K562 (cell line): ENCODE results near the gene APP. TPM values are rescaled to one million over a fixed set of nuclear protein-coding genes. Genes with fewer than 3 reads are reported as not detected.

Experiments
- ATAC-seq: fragments of 200-7000 bp; cut with Tn5 transposase; 3 replicates; pipeline ENCODE4 v1.9.1; 2020; ENCODE audit warnings: moderate library complexity
- BruUV-seq: library from RNA; stranded (reverse); fragments of 400-500 nt; replicated peaks from 2 replicates; lab custom pipeline; 2021; lab: Mats Ljungman, UMichigan
- CTCF ChIA-PET: fragments of 300-600 bp; formaldehyde crosslinking; extraction: SDS; loops from one replicate; lab custom pipeline; 2021; ENCODE audit warnings: low intra/inter-chr PET ratio; lab: Yijun Ruan, JAX
- POLR2A ChIA-PET: fragments of 300-600, 350-650 bp; sonication (Branson Sonifier 250); formaldehyde crosslinking; extraction: SDS; loops from one replicate; lab custom pipeline; 2021; ENCODE audit warnings: antibody characterized with exemption, inconsistent platforms; lab: Yijun Ruan, JAX
- DNase-seq, 4 experiments: peaks; one replicate each; pipeline versions ENCODE4 v3.0.0 to v3.0.0-alpha.2; 2011 to 2018; ENCODE audit warnings: low spot score in 3 of 4, mixed read lengths in 3 of 4; ENCODE audit errors: extremely low read depth in 1 of 4
- FAIRE-seq: peaks from 2 replicates; lab custom pipeline; 2011; peaks lifted over from hg19 to GRCh38; lab: Jason Lieb, UNC
- H2AFZ ChIP-seq: 2 replicates; pipeline ENCODE4 v1.6.0; 2011; ENCODE audit warnings: low read depth, low read length, control low read depth, inconsistent platforms
- H3K27ac ChIP-seq: fragments of 200-600 bp; 3 replicates; pipeline ENCODE4 v1.8.0; 2011; ENCODE audit warnings: low read depth, mild to moderate bottlenecking, control low read depth, inconsistent platforms, low read length, moderate library complexity, mixed read lengths; ENCODE audit errors: extremely low read depth
- H3K27me3 ChIP-seq, 2 experiments: fragments of 300-600 bp in 1 of 2; 2 replicates in 1 of 2; 3 replicates in 1 of 2; pipeline versions ENCODE4 v1.6.0 to v1.8.0; 2011; ENCODE audit warnings: inconsistent platforms in 2 of 2, low read length in 2 of 2, mild to moderate bottlenecking in 1 of 2, mixed read lengths in 1 of 2, moderate library complexity in 1 of 2; ENCODE audit not compliant: control insufficient read depth in 2 of 2, insufficient read depth in 2 of 2
- H3K36me3 ChIP-seq: fragments of 300-600 bp; 3 replicates; pipeline ENCODE4 v1.8.0; 2011; ENCODE audit warnings: mild to moderate bottlenecking, low read length, inconsistent platforms; ENCODE audit not compliant: control insufficient read depth, insufficient read depth
- H3K4me1 ChIP-seq, 2 experiments: fragments of 200-600 bp in 1 of 2; replicated peaks in 1 of 2; 2 replicates in 1 of 2; 3 replicates in 1 of 2; pipeline versions ENCODE4 v1.5.1 to v1.8.0; 2011; ENCODE audit warnings: inconsistent platforms in 2 of 2, low read length in 2 of 2, mild to moderate bottlenecking in 1 of 2, mixed read lengths in 1 of 2, moderate library complexity in 1 of 2; ENCODE audit not compliant: control insufficient read depth in 2 of 2, insufficient read depth in 2 of 2
- H3K4me2 ChIP-seq: 2 replicates; pipeline ENCODE4 v1.6.1; 2011; ENCODE audit warnings: low read length, control low read depth, inconsistent platforms, mixed read lengths; ENCODE audit not compliant: insufficient read depth
- H3K4me3 ChIP-seq: fragments of 200-600 bp; sonication (generic), shearing (Covaris generic); 2 replicates; pipeline ENCODE4 v1.5.1; 2016; ENCODE audit warnings: control low read depth, inconsistent platforms
- H3K79me2 ChIP-seq: fragments of 200-600 bp; 3 replicates; pipeline ENCODE4 v1.8.0; 2011; ENCODE audit warnings: low read length, inconsistent platforms; ENCODE audit not compliant: control insufficient read depth, insufficient read depth
- H3K9ac ChIP-seq, 2 experiments: 2 replicates each; pipeline versions ENCODE4 v1.6.0 to v1.6.1; 2011; ENCODE audit warnings: low read depth in 2 of 2, low read length in 2 of 2, control low read depth in 1 of 2, inconsistent platforms in 1 of 2, mild to moderate bottlenecking in 1 of 2, mixed read lengths in 1 of 2; ENCODE audit not compliant: insufficient read depth in 1 of 2
- H3K9me1 ChIP-seq: one replicate; pipeline ENCODE4 v1.6.0; 2011; ENCODE audit warnings: inconsistent platforms, mild to moderate bottlenecking, low read length, moderate library complexity; ENCODE audit not compliant: control insufficient read depth, insufficient read depth
- H3K9me3 ChIP-seq: replicated peaks from 2 replicates; pipeline ENCODE4 v1.5.1; 2011; ENCODE audit warnings: low read depth, low read length, inconsistent platforms; ENCODE audit not compliant: control insufficient read depth, insufficient read depth
- H4K20me1 ChIP-seq: replicated peaks from 2 replicates; pipeline ENCODE4 v1.6.1; 2011; ENCODE audit warnings: low read length, inconsistent platforms, mixed read lengths; ENCODE audit not compliant: control insufficient read depth, insufficient read depth
- CTBP1 ChIP-seq: fragments of 450-650 bp; IDR thresholded peaks from 2 replicates; pipeline ENCODE4 v1.6.1; 2016; ENCODE audit warnings: borderline replicate concordance
- ETV1 ChIP-seq: fragments of 450-650 bp; conservative IDR thresholded peaks from 2 replicates; pipeline ENCODE4 v1.6.1; 2016; ENCODE audit warnings: missing genetic modification characterization, control low read depth, low read depth, missing compliant biosample characterization
- NFRKB ChIP-seq: fragments of 450-650 bp; IDR thresholded peaks from 2 replicates; pipeline ENCODE4 v1.6.1; 2016; ENCODE audit warnings: low read depth
- STAT5B ChIP-seq: fragments of 250-450 bp; sonication (Bioruptor Pico); IDR thresholded peaks from 2 replicates; pipeline ENCODE4 v1.8.0; 2021; ENCODE audit warnings: mild to moderate bottlenecking, inconsistent platforms
- TAF1 ChIP-seq: IDR thresholded peaks from 2 replicates; pipeline ENCODE4 v1.6.1; 2011; ENCODE audit warnings: mild to moderate bottlenecking, low read length, moderate library complexity; ENCODE audit not compliant: insufficient read depth, control insufficient read depth, severe bottlenecking; ENCODE audit errors: extremely low read depth
- TFE3 ChIP-seq: fragments of 450-650 bp; formaldehyde crosslinking; IDR thresholded peaks from 2 replicates; pipeline ENCODE4 v1.4.0; 2020; ENCODE audit warnings: mild to moderate bottlenecking, mixed read lengths
- ZBTB43 ChIP-seq: sonication (generic); formaldehyde crosslinking; IDR thresholded peaks from 2 replicates; pipeline ENCODE4 v1.8.0; 2023; ENCODE audit warnings: mild to moderate bottlenecking, missing genetic modification reagents
- ZNF445 ChIP-seq: fragments of 250-450 bp; sonication (Bioruptor Pico); IDR thresholded peaks from 2 replicates; pipeline ENCODE4 v1.4.0; 2020; ENCODE audit warnings: low read depth, mild to moderate bottlenecking, moderate library complexity
- WGBS: fragments of 100-300 bp; shearing (Covaris generic); methylation state at CpG from one replicate; pipeline ENCODE4 v1.1.6; 2016; ENCODE audit warnings: low coverage, mixed read lengths; ENCODE audit not compliant: insufficient coverage; ENCODE audit errors: missing lambda C conversion rate; 5-methylcytosine and 5-hydroxymethylcytosine counted together
- in situ Hi-C: fragments of 300-500 bp; cut with MboI; formaldehyde crosslinking; loops from 4 replicates; pipeline ENCODE4 v1.15.0; 2018; ENCODE audit warnings: inconsistent platforms, mixed read lengths
- intact Hi-C: fragments of 100-400 bp; cut with micrococcal nuclease; formaldehyde crosslinking; loops from 2 replicates; pipeline ENCODE4 v1.14.2; 2022
- polyA plus RNA-seq, 8 experiments: library from polyadenylated mRNA; depleted of rRNA in 4 of 8; stranded (reverse) in 5 of 8; unstranded in 3 of 8; fragments of >200 nt; fragmentation: Nextera tagmentation in 2 of 8; fragmentation: Illumina TruSeq in 1 of 8; extraction: Ambion mirVana in 2 of 8; extraction: Trizol in 1 of 8; gene quantifications; 2 replicates each; pipeline versions ENCODE4 v1.2.1 to v1.2.3, GENCODE V29; 2011 to 2014; ENCODE audit warnings: inconsistent platforms in 1 of 8, missing spikeins in 1 of 8
- total RNA-seq, 7 experiments: library from RNA; depleted of rRNA in 6 of 7; stranded (reverse); fragments of >200 nt in 6 of 7; fragmentation: Illumina TruSeq in 2 of 7; extraction: Trizol in 2 of 7; gene quantifications; 2 replicates each; pipeline versions ENCODE4 v1.2.1 to v1.2.3, GENCODE V29; 2011 to 2021; ENCODE audit warnings: low replicate concordance in 1 of 7
- TF ChIP-seq, protein P1 (sequence below): fragments of 450-650 bp; IDR thresholded peaks from 2 replicates; pipeline ENCODE4 v1.6.1; 2017; ENCODE audit warnings: mild to moderate bottlenecking, moderate library complexity
- TF ChIP-seq, protein P2 (sequence below), 3 experiments: fragments of 200-800 bp in 1 of 3; fragments of 250-450 bp in 1 of 3; fragments of 450-650 bp in 1 of 3; sonication (Bioruptor Pico) in 1 of 3; sonication (Bioruptor generic) in 1 of 3; formaldehyde crosslinking in 1 of 3; IDR thresholded peaks; 2 replicates each; pipeline versions ENCODE4 v1.6.1 to v1.8.0; 2016 to 2022; ENCODE audit warnings: mild to moderate bottlenecking in 2 of 3, missing genetic modification characterization in 2 of 3, missing compliant biosample characterization in 1 of 3, moderate library complexity in 1 of 3
- TF ChIP-seq, protein P3 (sequence below): sonication (generic); formaldehyde crosslinking; IDR thresholded peaks from 2 replicates; pipeline ENCODE4 v1.8.1; 2022; ENCODE audit warnings: missing genetic modification reagents

Gene APP
- total and polyA plus RNA-seq, 9 of the 15 experiments (the other 6 are each of a cell fraction or from before 2014, with no cell fraction given), result 0.01 to 1.5 (median 0.16) TPM; not detected in 5

DNA sequence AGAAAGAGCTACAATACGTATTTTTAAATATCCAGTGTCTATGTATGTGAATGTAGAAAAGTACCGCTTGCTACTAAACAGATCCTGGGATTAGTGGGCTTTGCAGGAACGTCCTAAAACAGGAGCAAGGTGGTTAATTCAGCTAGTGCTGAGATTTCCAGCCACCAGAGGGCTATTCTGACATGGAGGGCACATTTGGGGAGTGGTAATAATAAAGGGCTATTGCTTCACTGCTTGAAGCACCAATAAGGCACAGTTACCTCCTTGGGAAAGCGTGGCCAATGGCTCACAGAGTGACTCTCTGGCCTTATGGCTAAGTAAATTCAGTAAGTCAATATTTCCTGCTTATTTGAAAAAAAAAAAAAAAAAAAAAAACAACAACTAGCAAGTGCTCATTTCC lies 283.4 kb downstream of the APP start:
- BruUV-seq, result no TSS peak
- TF ChIP-seq CTBP1 (no peak), TAF1 (no peak), ETV1 (no peak), NFRKB (no peak), TFE3 (CRISPR knock-in tag) (no peak), ZNF445 (CRISPR knock-in tag) (no peak), STAT5B (CRISPR knock-in tag) (no peak), ZBTB43 (no peak)
- TF ChIP-seq, protein P1, sequence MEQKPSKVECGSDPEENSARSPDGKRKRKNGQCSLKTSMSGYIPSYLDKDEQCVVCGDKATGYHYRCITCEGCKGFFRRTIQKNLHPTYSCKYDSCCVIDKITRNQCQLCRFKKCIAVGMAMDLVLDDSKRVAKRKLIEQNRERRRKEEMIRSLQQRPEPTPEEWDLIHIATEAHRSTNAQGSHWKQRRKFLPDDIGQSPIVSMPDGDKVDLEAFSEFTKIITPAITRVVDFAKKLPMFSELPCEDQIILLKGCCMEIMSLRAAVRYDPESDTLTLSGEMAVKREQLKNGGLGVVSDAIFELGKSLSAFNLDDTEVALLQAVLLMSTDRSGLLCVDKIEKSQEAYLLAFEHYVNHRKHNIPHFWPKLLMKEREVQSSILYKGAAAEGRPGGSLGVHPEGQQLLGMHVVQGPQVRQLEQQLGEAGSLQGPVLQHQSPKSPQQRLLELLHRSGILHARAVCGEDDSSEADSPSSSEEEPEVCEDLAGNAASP, result no peak
- TF ChIP-seq, protein P2, sequence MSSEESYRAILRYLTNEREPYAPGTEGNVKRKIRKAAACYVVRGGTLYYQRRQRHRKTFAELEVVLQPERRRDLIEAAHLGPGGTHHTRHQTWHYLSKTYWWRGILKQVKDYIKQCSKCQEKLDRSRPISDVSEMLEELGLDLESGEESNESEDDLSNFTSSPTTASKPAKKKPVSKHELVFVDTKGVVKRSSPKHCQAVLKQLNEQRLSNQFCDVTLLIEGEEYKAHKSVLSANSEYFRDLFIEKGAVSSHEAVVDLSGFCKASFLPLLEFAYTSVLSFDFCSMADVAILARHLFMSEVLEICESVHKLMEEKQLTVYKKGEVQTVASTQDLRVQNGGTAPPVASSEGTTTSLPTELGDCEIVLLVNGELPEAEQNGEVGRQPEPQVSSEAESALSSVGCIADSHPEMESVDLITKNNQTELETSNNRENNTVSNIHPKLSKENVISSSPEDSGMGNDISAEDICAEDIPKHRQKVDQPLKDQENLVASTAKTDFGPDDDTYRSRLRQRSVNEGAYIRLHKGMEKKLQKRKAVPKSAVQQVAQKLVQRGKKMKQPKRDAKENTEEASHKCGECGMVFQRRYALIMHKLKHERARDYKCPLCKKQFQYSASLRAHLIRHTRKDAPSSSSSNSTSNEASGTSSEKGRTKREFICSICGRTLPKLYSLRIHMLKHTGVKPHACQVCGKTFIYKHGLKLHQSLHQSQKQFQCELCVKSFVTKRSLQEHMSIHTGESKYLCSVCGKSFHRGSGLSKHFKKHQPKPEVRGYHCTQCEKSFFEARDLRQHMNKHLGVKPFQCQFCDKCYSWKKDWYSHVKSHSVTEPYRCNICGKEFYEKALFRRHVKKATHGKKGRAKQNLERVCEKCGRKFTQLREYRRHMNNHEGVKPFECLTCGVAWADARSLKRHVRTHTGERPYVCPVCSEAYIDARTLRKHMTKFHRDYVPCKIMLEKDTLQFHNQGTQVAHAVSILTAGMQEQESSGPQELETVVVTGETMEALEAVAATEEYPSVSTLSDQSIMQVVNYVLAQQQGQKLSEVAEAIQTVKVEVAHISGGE (CRISPR knock-in tag; IDR thresholded peaks at IDR 0.05), result no peak
- TF ChIP-seq, protein P3, sequence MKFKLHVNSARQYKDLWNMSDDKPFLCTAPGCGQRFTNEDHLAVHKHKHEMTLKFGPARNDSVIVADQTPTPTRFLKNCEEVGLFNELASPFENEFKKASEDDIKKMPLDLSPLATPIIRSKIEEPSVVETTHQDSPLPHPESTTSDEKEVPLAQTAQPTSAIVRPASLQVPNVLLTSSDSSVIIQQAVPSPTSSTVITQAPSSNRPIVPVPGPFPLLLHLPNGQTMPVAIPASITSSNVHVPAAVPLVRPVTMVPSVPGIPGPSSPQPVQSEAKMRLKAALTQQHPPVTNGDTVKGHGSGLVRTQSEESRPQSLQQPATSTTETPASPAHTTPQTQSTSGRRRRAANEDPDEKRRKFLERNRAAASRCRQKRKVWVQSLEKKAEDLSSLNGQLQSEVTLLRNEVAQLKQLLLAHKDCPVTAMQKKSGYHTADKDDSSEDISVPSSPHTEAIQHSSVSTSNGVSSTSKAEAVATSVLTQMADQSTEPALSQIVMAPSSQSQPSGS (CRISPR knock-in tag), result no peak

More for the DNA sequence above, 283.4 kb downstream of the APP start:
- Histone ChIP-seq H3K27ac (no peak overlapping the region), H3K9ac (no peak overlapping the region), H3K9me3 (no peaks in the 10 kb centered on the region), H2AFZ (no peak overlapping the region), H3K36me3 (no peaks in the 10 kb centered on the region), H3K4me3 (no peak overlapping the region), H3K4me1 (no peaks in the 10 kb centered on the region), H3K9me1 (no peaks in the 10 kb centered on the region), H3K79me2 (no peaks in the 10 kb centered on the region), H3K4me2 (no peak overlapping the region), H4K20me1 (no peaks in the 10 kb centered on the region), H3K27me3 (no peaks in the 10 kb centered on the region)
- 2% methylated on average over 4 of the region's 4 CpGs for WGBS
- 0 out of 3 replicates have a peak, but pooled peaks have one; percentile 31 for ATAC-seq
- DNase-seq, result no peak
- ChIA-PET CTCF (interaction anchor here (0.6 kb wide), 1 partner anchor 896 kb away, joined by 5 read pairs; no protein-coding TSS in a partner anchor), POLR2A (no interaction called here)
- intact Hi-C loops, result no loop called here
- in situ Hi-C loops, result loop anchor here (25.0 kb wide), 1 partner anchor 825 kb away; no protein-coding TSS in a partner anchor
- FAIRE-seq, result no peak
